ENCODE data around the gene MCF2L2. TPM values are rescaled to one million over a fixed set of nuclear protein-coding genes. Genes with fewer than 3 reads are reported as not detected.

MCF2L2 gene
- total and polyA plus RNA-seq, 2 donors from 2014 or later, result 0.32 to 1.7 TPM

GRCh38 chr3:183182073-183182472 lies 246.3 kb downstream of the MCF2L2 start:
- no peak for TF ChIP-seq CTCF (IDR thresholded peaks at IDR 0.05; ENCODE audit: borderline replicate concordance, extremely low read depth, insufficient read depth)
- no peaks in the 10 kb centered on the region for H3K36me3 ChIP-seq (ENCODE audit: control insufficient read depth in 2 of 3, insufficient read depth in 3 of 3, low read length in 3 of 3)
- H3K9me3 ChIP-seq (ENCODE audit: control insufficient read depth in 2 of 3, insufficient read depth in 1 of 3, low read length in 3 of 3), result no peaks in the 10 kb centered on the region
- no peaks in the 10 kb centered on the region for H3K27me3 ChIP-seq (ENCODE audit: control insufficient read depth, insufficient read depth, low read length)
- FAIRE-seq, result no peak
- intact Hi-C loops (cut with DNase I), result loop anchor here (5.0 kb wide), 1 partner anchor 205 kb away; no protein-coding TSS in a partner anchor
- no peak for DNase-seq
- H3K27ac ChIP-seq (ENCODE audit: low read depth in 2 of 2, low read length in 2 of 2), result no peak overlapping the region
- peaks cover 0 to 6% (median 5%) of the 10 kb centered on the region in 3 donors for H3K4me1 ChIP-seq (ENCODE audit: control insufficient read depth in 2 of 3, insufficient read depth in 2 of 3, low read depth in 1 of 3, low read length in 3 of 3)
- no peak overlapping the region for H3K9ac ChIP-seq (ENCODE audit: low read length in 3 of 3)
- no peak overlapping the region for H3K4me3 ChIP-seq (ENCODE audit: low read length in 3 of 3)

- DNase-seq (no peak), FAIRE-seq (no peak)
- no peak overlapping the region for H3K27ac ChIP-seq (ENCODE audit: low read depth in 2 of 2, low read length in 2 of 2)
- peaks cover 0 to 6% (median 5%) of the 10 kb centered on the region in 3 donors for H3K4me1 ChIP-seq (ENCODE audit: control insufficient read depth in 2 of 3, insufficient read depth in 2 of 3, low read depth in 1 of 3, low read length in 3 of 3)
- H3K4me3 ChIP-seq (ENCODE audit: low read length in 3 of 3), result no peak overlapping the region
- H3K36me3 ChIP-seq (ENCODE audit: control insufficient read depth in 2 of 3, insufficient read depth in 3 of 3, low read length in 3 of 3), result no peaks in the 10 kb centered on the region
- no peak overlapping the region for H3K9ac ChIP-seq (ENCODE audit: low read length in 3 of 3)
- TF ChIP-seq CTCF (IDR thresholded peaks at IDR 0.05; ENCODE audit: borderline replicate concordance, extremely low read depth, insufficient read depth), result no peak
- intact Hi-C loops (cut with DNase I), result loop anchor here (5.0 kb wide), 1 partner anchor 206 kb away; no protein-coding TSS in a partner anchor
- H3K27me3 ChIP-seq (ENCODE audit: control insufficient read depth, insufficient read depth, low read length), result no peaks in the 10 kb centered on the region
- no peaks in the 10 kb centered on the region for H3K9me3 ChIP-seq (ENCODE audit: control insufficient read depth in 2 of 3, insufficient read depth in 1 of 3, low read length in 3 of 3)
Observed at GRCh38 chr3:183181606-183182005, 246.8 kb downstream of the MCF2L2 start.

GRCh38 chr3:183180784-183181295 lies 247.6 kb downstream of the MCF2L2 start:
- H3K4me1 ChIP-seq (ENCODE audit: control insufficient read depth in 2 of 3, insufficient read depth in 2 of 3, low read depth in 1 of 3, low read length in 3 of 3), result peaks cover 0 to 6% (median 5%) of the 10 kb centered on the region in 3 donors
- no peak for FAIRE-seq
- no peaks in the 10 kb centered on the region for H3K9me3 ChIP-seq (ENCODE audit: control insufficient read depth in 2 of 3, insufficient read depth in 1 of 3, low read length in 3 of 3)
- no peak overlapping the region for H3K9ac ChIP-seq (ENCODE audit: low read length in 3 of 3)
- H3K27ac ChIP-seq (ENCODE audit: low read depth in 2 of 2, low read length in 2 of 2), result no peak overlapping the region
- no peaks in the 10 kb centered on the region for H3K36me3 ChIP-seq (ENCODE audit: control insufficient read depth in 2 of 3, insufficient read depth in 3 of 3, low read length in 3 of 3)
- intact Hi-C loops (cut with DNase I), result loop anchor here (5.0 kb wide), 1 partner anchor 206 kb away; no protein-coding TSS in a partner anchor
- no peak for TF ChIP-seq CTCF (IDR thresholded peaks at IDR 0.05; ENCODE audit: borderline replicate concordance, extremely low read depth, insufficient read depth)
- DNase-seq, result no peak
- H3K4me3 ChIP-seq (ENCODE audit: low read length in 3 of 3), result no peak overlapping the region
- no peaks in the 10 kb centered on the region for H3K27me3 ChIP-seq (ENCODE audit: control insufficient read depth, insufficient read depth, low read length)

Data from kidney (tissue), 14 donors.